Measurements from ENCODE around the gene GSK3A.

Gene GSK3A

GRCh38 chr19:42249769-42250168, 7.4 kb upstream of the GSK3A start:
- DNase-seq (ENCODE audit: low read depth in 1 of 2, low spot score in 1 of 2) = no peak

- DNase-seq (ENCODE audit: low read depth in 1 of 2, low spot score in 1 of 2) = no peak
Observed at GRCh38 chr19:42249149-42249750, 6.8 kb upstream of the GSK3A start.

- no peak for DNase-seq (ENCODE audit: low read depth in 1 of 2, low spot score in 1 of 2)
Observed at GRCh38 chr19:42248270-42249148, 6.1 kb upstream of the GSK3A start.

- DNase-seq (ENCODE audit: low read depth in 1 of 2, low spot score in 1 of 2) = no peak
Observed at GRCh38 chr19:42247640-42248199, 5.3 kb upstream of the GSK3A start.

GRCh38 chr19:42246922-42247639, 4.7 kb upstream of the GSK3A start:
- no peak for DNase-seq (ENCODE audit: low read depth in 1 of 2, low spot score in 1 of 2)

GRCh38 chr19:42246143-42246921, 3.9 kb upstream of the GSK3A start:
- no peak for DNase-seq (ENCODE audit: low read depth in 1 of 2, low spot score in 1 of 2)

GRCh38 chr19:42245231-42245630, 2.8 kb upstream of the GSK3A start:
- DNase-seq (ENCODE audit: low read depth in 1 of 2, low spot score in 1 of 2) = no peak

GRCh38 chr19:42244347-42245220, 2.2 kb upstream of the GSK3A start:
- DNase-seq (ENCODE audit: low read depth in 1 of 2, low spot score in 1 of 2) = peak; percentile 82 to 85

GRCh38 chr19:42242069-42242511, 312 bp downstream of the GSK3A start:
- DNase-seq (ENCODE audit: low read depth in 1 of 2, low spot score in 1 of 2) = no peak

- DNase-seq (ENCODE audit: low read depth in 1 of 2, low spot score in 1 of 2) = no peak
Observed at GRCh38 chr19:42241279-42241678, 1.1 kb downstream of the GSK3A start.

- DNase-seq (ENCODE audit: low read depth in 1 of 2, low spot score in 1 of 2) = no peak
Observed at GRCh38 chr19:42239544-42240220, 2.7 kb downstream of the GSK3A start.

GRCh38 chr19:42235181-42235580, 7.2 kb downstream of the GSK3A start:
- no peak for DNase-seq (ENCODE audit: low read depth in 1 of 2, low spot score in 1 of 2)

- DNase-seq (ENCODE audit: low read depth in 1 of 2, low spot score in 1 of 2) = no peak
Observed at GRCh38 chr19:42234364-42234763, 8.0 kb downstream of the GSK3A start.

- DNase-seq (ENCODE audit: low read depth in 1 of 2, low spot score in 1 of 2) = no peak
Observed at GRCh38 chr19:42233678-42234292, 8.6 kb downstream of the GSK3A start.

GRCh38 chr19:42233106-42233505, 9.3 kb downstream of the GSK3A start:
- DNase-seq (ENCODE audit: low read depth in 1 of 2, low spot score in 1 of 2) = no peak

- no peak for DNase-seq (ENCODE audit: low read depth in 1 of 2, low spot score in 1 of 2)
Observed at GRCh38 chr19:42232435-42232834, 10.0 kb downstream of the GSK3A start.

GRCh38 chr19:42230571-42230970, 11.8 kb downstream of the GSK3A start:
- no peak for DNase-seq (ENCODE audit: low read depth in 1 of 2, low spot score in 1 of 2)

- no peak for DNase-seq (ENCODE audit: low read depth in 1 of 2, low spot score in 1 of 2)
Observed at GRCh38 chr19:42229855-42230351, 12.5 kb downstream of the GSK3A start.
